ENCODE results near the gene STRN.

DNA sequence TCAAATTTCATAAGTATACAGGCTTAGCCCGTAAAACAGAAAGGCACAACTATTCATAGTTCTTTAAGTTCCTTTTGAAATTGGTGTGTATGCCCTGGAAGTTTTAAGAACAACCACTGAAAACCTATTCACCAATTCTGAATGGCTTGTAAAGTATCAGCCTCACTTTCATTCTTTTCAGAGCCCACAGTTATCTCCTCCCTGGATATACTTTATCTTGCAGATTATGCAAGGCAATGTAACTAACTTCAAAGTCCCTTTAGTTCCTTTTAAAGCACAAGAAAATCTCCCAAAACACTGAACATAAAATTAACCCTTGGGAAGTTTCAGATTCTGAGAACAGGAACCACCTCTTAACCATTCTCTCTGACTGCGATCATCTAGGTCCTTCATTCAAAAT is 1.1 kb downstream of the STRN start:
- TF ChIP-seq, protein P1, sequence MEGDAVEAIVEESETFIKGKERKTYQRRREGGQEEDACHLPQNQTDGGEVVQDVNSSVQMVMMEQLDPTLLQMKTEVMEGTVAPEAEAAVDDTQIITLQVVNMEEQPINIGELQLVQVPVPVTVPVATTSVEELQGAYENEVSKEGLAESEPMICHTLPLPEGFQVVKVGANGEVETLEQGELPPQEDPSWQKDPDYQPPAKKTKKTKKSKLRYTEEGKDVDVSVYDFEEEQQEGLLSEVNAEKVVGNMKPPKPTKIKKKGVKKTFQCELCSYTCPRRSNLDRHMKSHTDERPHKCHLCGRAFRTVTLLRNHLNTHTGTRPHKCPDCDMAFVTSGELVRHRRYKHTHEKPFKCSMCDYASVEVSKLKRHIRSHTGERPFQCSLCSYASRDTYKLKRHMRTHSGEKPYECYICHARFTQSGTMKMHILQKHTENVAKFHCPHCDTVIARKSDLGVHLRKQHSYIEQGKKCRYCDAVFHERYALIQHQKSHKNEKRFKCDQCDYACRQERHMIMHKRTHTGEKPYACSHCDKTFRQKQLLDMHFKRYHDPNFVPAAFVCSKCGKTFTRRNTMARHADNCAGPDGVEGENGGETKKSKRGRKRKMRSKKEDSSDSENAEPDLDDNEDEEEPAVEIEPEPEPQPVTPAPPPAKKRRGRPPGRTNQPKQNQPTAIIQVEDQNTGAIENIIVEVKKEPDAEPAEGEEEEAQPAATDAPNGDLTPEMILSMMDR (IDR thresholded peaks at IDR 0.05): no peak
- TF ChIP-seq SIN3A (IDR thresholded peaks at IDR 0.05; ENCODE audit: borderline replicate concordance, insufficient read depth, low read depth, low read length) (no peak), POLR2AphosphoS5 (IDR thresholded peaks at IDR 0.05; ENCODE audit: low read depth, low read length) (no peak), TCF7L2 (IDR thresholded peaks at IDR 0.05; ENCODE audit: low read depth, low read length) (no peak)
